ENCODE data around the gene LAPTM4A. TPM values are rescaled to one million over a fixed set of nuclear protein-coding genes. Genes with fewer than 3 reads are reported as not detected.

The LAPTM4A gene
- total RNA-seq, 1 donor from 2014 or later, result 172 TPM

DNA sequence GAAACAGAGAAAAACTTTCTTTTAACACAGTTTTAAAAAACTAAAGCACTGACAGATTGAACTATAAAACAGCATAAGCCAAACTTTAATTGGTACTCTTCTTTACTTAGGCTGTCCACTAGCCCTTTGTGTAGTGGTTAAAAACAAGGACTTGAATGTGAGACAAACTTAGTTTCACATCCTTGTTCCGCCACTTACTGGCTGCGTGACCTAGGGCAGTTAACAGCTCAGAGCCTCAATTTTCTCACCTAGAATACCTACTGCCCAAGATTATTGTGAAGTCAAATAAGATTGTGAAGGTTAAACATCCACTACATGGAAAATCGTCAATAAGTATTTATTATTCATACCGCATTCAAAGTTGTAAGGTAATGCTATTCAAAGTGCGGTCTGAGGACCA is 63.5 kb downstream of the LAPTM4A start:
- intact Hi-C loops (cut with DNase I), result no loop called here
- H3K9me3 ChIP-seq, result no peaks in the 10 kb centered on the region
- H3K27me3 ChIP-seq, result no peaks in the 10 kb centered on the region
- H3K4me1 ChIP-seq, result peaks cover 12% of the 10 kb centered on the region
- no peak overlapping the region for H3K27ac ChIP-seq
- TF ChIP-seq POLR2A (IDR thresholded peaks at IDR 0.05) (no peak), POLR2AphosphoS5 (IDR thresholded peaks at IDR 0.05; ENCODE audit: insufficient read depth in 1 of 2, low read depth in 1 of 2) (no peak)
- TF ChIP-seq, protein P1, sequence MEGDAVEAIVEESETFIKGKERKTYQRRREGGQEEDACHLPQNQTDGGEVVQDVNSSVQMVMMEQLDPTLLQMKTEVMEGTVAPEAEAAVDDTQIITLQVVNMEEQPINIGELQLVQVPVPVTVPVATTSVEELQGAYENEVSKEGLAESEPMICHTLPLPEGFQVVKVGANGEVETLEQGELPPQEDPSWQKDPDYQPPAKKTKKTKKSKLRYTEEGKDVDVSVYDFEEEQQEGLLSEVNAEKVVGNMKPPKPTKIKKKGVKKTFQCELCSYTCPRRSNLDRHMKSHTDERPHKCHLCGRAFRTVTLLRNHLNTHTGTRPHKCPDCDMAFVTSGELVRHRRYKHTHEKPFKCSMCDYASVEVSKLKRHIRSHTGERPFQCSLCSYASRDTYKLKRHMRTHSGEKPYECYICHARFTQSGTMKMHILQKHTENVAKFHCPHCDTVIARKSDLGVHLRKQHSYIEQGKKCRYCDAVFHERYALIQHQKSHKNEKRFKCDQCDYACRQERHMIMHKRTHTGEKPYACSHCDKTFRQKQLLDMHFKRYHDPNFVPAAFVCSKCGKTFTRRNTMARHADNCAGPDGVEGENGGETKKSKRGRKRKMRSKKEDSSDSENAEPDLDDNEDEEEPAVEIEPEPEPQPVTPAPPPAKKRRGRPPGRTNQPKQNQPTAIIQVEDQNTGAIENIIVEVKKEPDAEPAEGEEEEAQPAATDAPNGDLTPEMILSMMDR (IDR thresholded peaks at IDR 0.05), result no peak
- DNase-seq (ENCODE audit: extremely low spot score in 2 of 2), result no peak
- H3K4me3 ChIP-seq, result no peak overlapping the region
- no peaks in the 10 kb centered on the region for H3K36me3 ChIP-seq

Other genes starting within 250 kb of the LAPTM4A start
- gene TTC32, start 149.6 kb downstream of the LAPTM4A start, total RNA-seq, result 15.2 TPM
- 8.3 TPM for gene WDR35, start 61.5 kb downstream of the LAPTM4A start, total RNA-seq
- gene MATN3, start 39.0 kb downstream of the LAPTM4A start, total RNA-seq, result 3.9 TPM
- gene SDC1, start 173.5 kb upstream of the LAPTM4A start, total RNA-seq, result 184 TPM

All from vagina (tissue), 2 donors.